GM18870 (cell line): ENCODE results near the gene SMG6.
"Not testable (repeated sequence)": the region's sequence is repeated elsewhere in the genome, so short reads cannot be mapped to it uniquely, and the experiment has no call there.

Experiments
- ATAC-seq: cut with Tn5 transposase; IDR thresholded peaks from one replicate; pipeline ENCODE4 v1.9.1; 2021; ENCODE audit warnings: moderate library complexity; ENCODE audit not compliant: unreplicated experiment

SMG6 gene

GRCh38 chr17:2207815-2208515 is 95.6 kb downstream of the SMG6 start:
- no peak for ATAC-seq

- ATAC-seq, result no peak
These were observed 99.2 kb downstream of the SMG6 start for GRCh38 chr17:2204393-2204792.

GRCh38 chr17:2203818-2204217 is 99.8 kb downstream of the SMG6 start:
- no peak for ATAC-seq

- no peak for ATAC-seq
These were observed 100.5 kb downstream of the SMG6 start for GRCh38 chr17:2202996-2203575.

GRCh38 chr17:2202302-2202995 is 101.1 kb downstream of the SMG6 start:
- no peak for ATAC-seq

GRCh38 chr17:2199386-2199785 is 104.2 kb downstream of the SMG6 start:
- not testable (repeated sequence) for ATAC-seq

- ATAC-seq, result no peak
These were observed 104.7 kb downstream of the SMG6 start for GRCh38 chr17:2198927-2199326.

- no peak for ATAC-seq
These were observed 106.3 kb downstream of the SMG6 start for GRCh38 chr17:2197271-2197670.

GRCh38 chr17:2195729-2196128 is 107.9 kb downstream of the SMG6 start:
- ATAC-seq, result no peak

GRCh38 chr17:2194889-2195335 is 108.7 kb downstream of the SMG6 start:
- ATAC-seq, result no peak

- ATAC-seq, result no peak
These were observed 111.1 kb downstream of the SMG6 start for GRCh38 chr17:2192367-2193057.

- no peak for ATAC-seq
These were observed 111.8 kb downstream of the SMG6 start for GRCh38 chr17:2191785-2192184.

GRCh38 chr17:2191227-2191626 is 112.4 kb downstream of the SMG6 start:
- no peak for ATAC-seq

GRCh38 chr17:2190014-2190413 is 113.6 kb downstream of the SMG6 start:
- ATAC-seq, result no peak

GRCh38 chr17:2188971-2189630 is 114.5 kb downstream of the SMG6 start:
- no peak for ATAC-seq

GRCh38 chr17:2187758-2188157 is 115.8 kb downstream of the SMG6 start:
- no peak for ATAC-seq

GRCh38 chr17:2186937-2187336 is 116.6 kb downstream of the SMG6 start:
- ATAC-seq, result no peak

GRCh38 chr17:2184993-2185931 is 118.3 kb downstream of the SMG6 start:
- no peak for ATAC-seq

- no peak for ATAC-seq
These were observed 120.2 kb downstream of the SMG6 start for GRCh38 chr17:2183346-2183745.

- no peak for ATAC-seq
These were observed 121.6 kb downstream of the SMG6 start for GRCh38 chr17:2181897-2182448.
